ENCODE results near the gene HERPUD1.

DNA sequence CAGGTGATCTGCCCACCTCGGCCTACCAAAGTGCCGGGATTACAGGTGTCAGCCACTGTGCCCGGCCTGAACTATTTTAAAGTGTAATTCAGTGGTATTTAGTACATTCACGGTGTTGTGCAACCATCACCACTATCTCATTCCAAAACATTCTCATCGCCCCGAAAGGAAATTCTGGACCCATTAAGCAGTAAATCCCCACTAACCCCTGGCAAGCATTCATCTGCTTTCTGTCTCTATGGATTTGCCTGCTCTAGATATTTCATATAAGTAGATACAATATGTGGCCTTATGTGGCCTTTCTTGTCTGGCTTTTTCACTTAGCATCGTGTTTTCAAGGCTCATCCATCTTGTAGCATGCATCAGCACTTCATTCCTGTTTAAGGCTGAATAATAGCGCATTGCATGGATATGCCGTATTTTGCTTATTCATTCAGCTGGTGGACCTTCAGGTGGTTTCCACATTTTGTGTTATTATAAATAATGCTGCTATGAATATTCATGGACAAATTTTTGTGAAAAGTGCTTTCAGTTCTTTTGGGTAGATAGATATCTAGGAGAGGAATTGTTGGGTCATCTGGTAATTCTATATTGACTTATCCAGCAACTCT lies 8.4 kb upstream of the HERPUD1 start:
- TF ChIP-seq CTCF (IDR thresholded peaks at IDR 0.05) (no peak), POLR2A (IDR thresholded peaks at IDR 0.05) (no peak)

All from esophagus squamous epithelium (tissue), 4 donors.